ENCODE results near the gene FAM13C.

DNA sequence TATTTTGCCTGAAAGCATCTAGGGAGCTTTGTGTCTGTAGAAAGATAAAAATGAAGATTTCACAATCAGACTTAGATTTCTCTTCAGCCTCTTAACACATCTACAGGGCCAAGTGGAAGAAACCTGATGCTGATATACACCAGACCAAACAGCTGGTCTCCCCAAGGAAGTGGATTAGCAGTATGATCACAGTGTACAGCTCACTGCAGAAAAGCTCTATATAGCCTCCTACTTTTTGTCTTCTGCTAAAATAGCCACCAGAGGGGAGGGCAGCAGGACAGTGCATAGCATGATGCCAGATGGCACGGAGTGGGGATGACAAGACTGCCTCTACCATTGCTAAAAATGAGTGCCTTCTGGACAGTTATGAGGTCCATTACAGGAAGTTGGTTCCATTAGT lies 16.0 kb downstream of the FAM13C start:
- TF ChIP-seq, protein P1, sequence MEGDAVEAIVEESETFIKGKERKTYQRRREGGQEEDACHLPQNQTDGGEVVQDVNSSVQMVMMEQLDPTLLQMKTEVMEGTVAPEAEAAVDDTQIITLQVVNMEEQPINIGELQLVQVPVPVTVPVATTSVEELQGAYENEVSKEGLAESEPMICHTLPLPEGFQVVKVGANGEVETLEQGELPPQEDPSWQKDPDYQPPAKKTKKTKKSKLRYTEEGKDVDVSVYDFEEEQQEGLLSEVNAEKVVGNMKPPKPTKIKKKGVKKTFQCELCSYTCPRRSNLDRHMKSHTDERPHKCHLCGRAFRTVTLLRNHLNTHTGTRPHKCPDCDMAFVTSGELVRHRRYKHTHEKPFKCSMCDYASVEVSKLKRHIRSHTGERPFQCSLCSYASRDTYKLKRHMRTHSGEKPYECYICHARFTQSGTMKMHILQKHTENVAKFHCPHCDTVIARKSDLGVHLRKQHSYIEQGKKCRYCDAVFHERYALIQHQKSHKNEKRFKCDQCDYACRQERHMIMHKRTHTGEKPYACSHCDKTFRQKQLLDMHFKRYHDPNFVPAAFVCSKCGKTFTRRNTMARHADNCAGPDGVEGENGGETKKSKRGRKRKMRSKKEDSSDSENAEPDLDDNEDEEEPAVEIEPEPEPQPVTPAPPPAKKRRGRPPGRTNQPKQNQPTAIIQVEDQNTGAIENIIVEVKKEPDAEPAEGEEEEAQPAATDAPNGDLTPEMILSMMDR (IDR thresholded peaks at IDR 0.05; ENCODE audit: low read length) = no peak
- no peak for TF ChIP-seq EZH2 (optimal IDR thresholded peaks at IDR 0.05; ENCODE audit: low read depth, low read length)

Data from MM.1S (cell line).